ENCODE measurements around the gene TRIM8.

- TF ChIP-seq EP300 (IDR thresholded peaks at IDR 0.05; ENCODE audit: borderline replicate concordance) (no peak), MAX (IDR thresholded peaks at IDR 0.05) (no peak), CEBPB (IDR thresholded peaks at IDR 0.05) (no peak), RAD21 (IDR thresholded peaks at IDR 0.05; ENCODE audit: low read depth) (no peak), ZBTB7A (IDR thresholded peaks at IDR 0.05; ENCODE audit: low read depth) (no peak), TAF1 (IDR thresholded peaks at IDR 0.05; ENCODE audit: low read depth) (no peak), EGR1 (IDR thresholded peaks at IDR 0.05) (no peak), CREB1 (IDR thresholded peaks at IDR 0.05; ENCODE audit: low read depth) (no peak), YY1 (IDR thresholded peaks at IDR 0.05; ENCODE audit: low read depth) (no peak), REST (IDR thresholded peaks at IDR 0.05; ENCODE audit: low read depth) (no peak)
Observed at GRCh38 chr10:102627291-102627735, 17.0 kb upstream of the TRIM8 start.
